HCT116 (cell line): Measurements from ENCODE around the gene AAK1. TPM values are rescaled to one million over a fixed set of nuclear protein-coding genes. Genes with fewer than 3 reads are reported as not detected.

Experiments used
- ATAC-seq: fragments of 200-7000 bp; cut with Tn5 transposase; 2 replicates; pipeline ENCODE4 v1.9.1; 2020; ENCODE audit warnings: mild to moderate bottlenecking, moderate library complexity
- BruUV-seq: library from RNA; stranded (reverse); fragments of 400-500 nt; replicated peaks from 2 replicates; lab custom pipeline; 2021; lab: Mats Ljungman, UMichigan
- CTCF ChIA-PET: fragments of 300-600 bp; sonication (Branson Sonifier 250); formaldehyde crosslinking; loops from one replicate; lab custom pipeline; 2021; ENCODE audit warnings: antibody characterized with exemption; lab: Charles Lee
- POLR2A ChIA-PET: fragments of 300-600, 350-600 bp; sonication (Branson Sonifier 250); formaldehyde crosslinking; loops from one replicate; lab custom pipeline; 2021; ENCODE audit warnings: antibody characterized with exemption; lab: Charles Lee
- RAD21 ChIA-PET, 2 experiments: fragments of 300-600 bp; sonication (Branson Sonifier 250); formaldehyde crosslinking; loops; one replicate each; lab custom pipeline; 2023; ENCODE audit warnings: low total read pairs in 2 of 2; ENCODE audit not compliant: uncharacterized antibody in 2 of 2, unreplicated experiment in 2 of 2, low non-redundant PET in 1 of 2; lab: Charles Lee
- DNase-seq: peaks from one replicate; pipeline ENCODE4 v3.0.0-alpha.2; 2010; ENCODE audit warnings: low read depth, low spot score
- H2AFZ ChIP-seq: fragments of 200-600 bp; shearing (Covaris generic), sonication (generic); 2 replicates; pipeline ENCODE4 v1.6.1; 2017; ENCODE audit warnings: low read depth, mixed run types, mixed read lengths, antibody characterized with exemption, low read length; ENCODE audit not compliant: poor library complexity, severe bottlenecking
- H3K27ac ChIP-seq: 2 replicates; pipeline ENCODE4 v1.5.1; 2012; ENCODE audit warnings: low read depth, low read length
- H3K27me3 ChIP-seq: fragments of 200-600 bp; sonication (generic); 2 replicates; pipeline ENCODE4 v1.6.1; 2016; ENCODE audit warnings: mixed run types, low read length, mixed read lengths; ENCODE audit not compliant: insufficient read depth
- H3K36me3 ChIP-seq, 2 experiments: fragments of 200-500 bp in 1 of 2; fragments of 200-600 bp in 1 of 2; sonication (Bioruptor generic) in 1 of 2; sonication (generic) in 1 of 2; 2 replicates each; pipeline versions ENCODE4 v1.5.1 to v1.6.1; 2014 to 2016; ENCODE audit warnings: low read length in 2 of 2, inconsistent platforms in 1 of 2, mixed read lengths in 1 of 2, mixed run types in 1 of 2; ENCODE audit not compliant: insufficient read depth in 2 of 2, control insufficient read depth in 1 of 2
- H3K4me1 ChIP-seq, 2 experiments: fragments of 200-600 bp in 1 of 2; sonication (generic) in 1 of 2; 2 replicates each; pipeline versions ENCODE4 v1.5.1 to v1.6.1; 2012 to 2017; ENCODE audit warnings: low read length in 2 of 2, inconsistent platforms in 1 of 2, mild to moderate bottlenecking in 1 of 2, mixed read lengths in 1 of 2, mixed run types in 1 of 2, moderate library complexity in 1 of 2; ENCODE audit not compliant: insufficient read depth in 2 of 2, control insufficient read depth in 1 of 2
- H3K4me2 ChIP-seq: fragments of 200-600 bp; sonication (generic); 2 replicates; pipeline ENCODE4 v1.6.1; 2017; ENCODE audit warnings: mixed run types, low read length, mixed read lengths
- H3K4me3 ChIP-seq, 2 experiments: fragments of 200-600 bp in 1 of 2; sonication (generic) in 1 of 2; replicated peaks in 1 of 2; 2 replicates each; pipeline ENCODE4 v1.5.1; 2011 to 2016; ENCODE audit warnings: low read length in 2 of 2, control low read depth in 1 of 2, low read depth in 1 of 2, mild to moderate bottlenecking in 1 of 2, mixed read lengths in 1 of 2, mixed run types in 1 of 2
- H3K79me2 ChIP-seq: fragments of 200-600 bp; sonication (generic); 2 replicates; pipeline ENCODE4 v1.6.1; 2017; ENCODE audit warnings: mild to moderate bottlenecking, mixed run types, low read length, moderate library complexity, mixed read lengths; ENCODE audit not compliant: insufficient read depth
- H3K9ac ChIP-seq: fragments of 200-600 bp; sonication (generic); 2 replicates; pipeline ENCODE4 v1.6.1; 2016; ENCODE audit warnings: low read length, mixed read lengths
- H3K9me2 ChIP-seq: fragments of 200-600 bp; sonication (generic), shearing (Covaris generic); 2 replicates; pipeline ENCODE4 v1.6.1; 2017; ENCODE audit warnings: mixed run types, mild to moderate bottlenecking, moderate library complexity; ENCODE audit not compliant: insufficient read depth
- H3K9me3 ChIP-seq, 2 experiments: fragments of 200-500 bp in 1 of 2; fragments of 200-600 bp in 1 of 2; sonication (Bioruptor generic) in 1 of 2; sonication (generic) in 1 of 2; 2 replicates each; pipeline ENCODE4 v1.6.1; 2014 to 2017; ENCODE audit warnings: low read length in 2 of 2, mixed read lengths in 2 of 2, inconsistent platforms in 1 of 2, low read depth in 1 of 2, mild to moderate bottlenecking in 1 of 2, mixed run types in 1 of 2, moderate library complexity in 1 of 2; ENCODE audit not compliant: control insufficient read depth in 1 of 2, insufficient read depth in 1 of 2
- H4K20me1 ChIP-seq: fragments of 200-600 bp; sonication (generic), shearing (Covaris generic); 2 replicates; pipeline ENCODE4 v1.6.1; 2017; ENCODE audit warnings: mixed run types, mild to moderate bottlenecking, moderate library complexity; ENCODE audit not compliant: insufficient read depth
- ATF3 ChIP-seq: IDR thresholded peaks from 2 replicates; pipeline ENCODE4 v1.6.1; 2012
- CEBPB ChIP-seq: IDR thresholded peaks from 2 replicates; pipeline ENCODE4 v1.6.1; 2012; ENCODE audit warnings: low read depth
- JUND ChIP-seq: IDR thresholded peaks from 2 replicates; pipeline ENCODE4 v1.6.1; 2012
- MAX ChIP-seq: IDR thresholded peaks from 2 replicates; pipeline ENCODE4 v1.6.1; 2012
- RAD21 ChIP-seq: IDR thresholded peaks from 2 replicates; pipeline ENCODE4 v1.6.1; 2012; ENCODE audit warnings: low read depth, mild to moderate bottlenecking
- SIN3A ChIP-seq: IDR thresholded peaks from 2 replicates; pipeline ENCODE4 v1.6.1; 2012; ENCODE audit warnings: low read depth
- TCF7L2 ChIP-seq: IDR thresholded peaks from 2 replicates; pipeline ENCODE4 v1.7.0; 2011; ENCODE audit warnings: borderline replicate concordance, inconsistent platforms; ENCODE audit not compliant: insufficient read depth, insufficient read length; ENCODE audit errors: extremely low read depth
- YY1 ChIP-seq: IDR thresholded peaks from 2 replicates; pipeline ENCODE4 v1.6.1; 2011; ENCODE audit warnings: low read length, low read depth, moderate library complexity, mild to moderate bottlenecking; ENCODE audit not compliant: insufficient replicate concordance; ENCODE audit errors: extremely low read depth
- ZBTB33 ChIP-seq: IDR thresholded peaks from 2 replicates; pipeline ENCODE4 v1.6.1; 2011; ENCODE audit warnings: mild to moderate bottlenecking, low read length, moderate library complexity; ENCODE audit not compliant: insufficient replicate concordance; ENCODE audit errors: extremely low read depth
- ZFX ChIP-seq: fragments of 450-650 bp; IDR thresholded peaks from 2 replicates; pipeline ENCODE4 v1.6.1; 2017
- ZNF274 ChIP-seq: fragments of 200-500 bp; sonication (Bioruptor generic); IDR thresholded peaks from 2 replicates; pipeline ENCODE4 v1.6.1; 2014; ENCODE audit warnings: mild to moderate bottlenecking, low read depth, low read length, inconsistent platforms
- intact Hi-C: fragments of 100-400 bp; cut with micrococcal nuclease; formaldehyde crosslinking; loops from 2 replicates; pipeline ENCODE4 v1.10.0; 2022
- total RNA-seq: library from RNA; stranded (reverse); gene quantifications from one replicate; pipeline ENCODE4 v1.2.1, GENCODE V29; 2021; ENCODE audit not compliant: unreplicated experiment

Gene AAK1
- total RNA-seq, 1 experiment from 2014 or later: 32.0 TPM

- RAD21 ChIA-PET: no interaction called here
These were observed 153.1 kb downstream of the AAK1 start for GRCh38 chr2:69490486-69490885.

GRCh38 chr2:69489793-69490192, 153.7 kb downstream of the AAK1 start:
- no peak overlapping the region for H3K4me3 ChIP-seq
- ChIA-PET RAD21 (no interaction called here), CTCF (no interaction called here), POLR2A (no interaction called here)
- intact Hi-C loops: no loop called here
- H3K9ac ChIP-seq: no peak overlapping the region
- H4K20me1 ChIP-seq: no peaks in the 10 kb centered on the region
- BruUV-seq: no TSS peak
- no peaks in the 10 kb centered on the region for H3K27me3 ChIP-seq
- no peak overlapping the region for H3K4me2 ChIP-seq
- no peaks in the 10 kb centered on the region for H3K9me2 ChIP-seq
- ATAC-seq: no peak
- H2AFZ ChIP-seq: no peak overlapping the region
- TF ChIP-seq ZNF274 (no peak), TCF7L2 (no peak), CEBPB (no peak), RAD21 (no peak), SIN3A (no peak), YY1 (no peak), ZFX (no peak), ZBTB33 (no peak)
- H3K79me2 ChIP-seq: no peaks in the 10 kb centered on the region
- no peak overlapping the region for H3K27ac ChIP-seq
- H3K4me1 ChIP-seq: no peaks in the 10 kb centered on the region
- no peaks in the 10 kb centered on the region for H3K36me3 ChIP-seq
- H3K9me3 ChIP-seq: no peaks in the 10 kb centered on the region
- DNase-seq: no peak

More at GRCh38 chr2:69490486-69490885, 153.1 kb downstream of the AAK1 start:
- POLR2A ChIA-PET: no interaction called here
- H3K27ac ChIP-seq: no peak overlapping the region
- H3K9me3 ChIP-seq: no peaks in the 10 kb centered on the region
- ATAC-seq: no peak
- intact Hi-C loops: no loop called here
- H2AFZ ChIP-seq: no peak overlapping the region
- DNase-seq: no peak
- no peaks in the 10 kb centered on the region for H3K79me2 ChIP-seq
- no peaks in the 10 kb centered on the region for H3K36me3 ChIP-seq
- H3K9me2 ChIP-seq: no peaks in the 10 kb centered on the region
- no peak overlapping the region for H3K9ac ChIP-seq
- no peaks in the 10 kb centered on the region for H3K27me3 ChIP-seq
- H3K4me1 ChIP-seq: no peaks in the 10 kb centered on the region
- no peak overlapping the region for H3K4me2 ChIP-seq
- H3K4me3 ChIP-seq: no peak overlapping the region
- CTCF ChIA-PET: no interaction called here
- no peaks in the 10 kb centered on the region for H4K20me1 ChIP-seq
- TF ChIP-seq ATF3 (no peak), JUND (no peak), MAX (no peak)
- TF ChIP-seq, all 23 proteins: peak for 0
- BruUV-seq: no TSS peak
